Activated CD4-positive, alpha-beta T cell treated with anti-CD3 and anti-CD28 coated beads for 24 hours (primary cell): ENCODE data around the gene B3GNT7.
"Not testable (repeated sequence)": the region's sequence is repeated elsewhere in the genome, so short reads cannot be mapped to it uniquely, and the experiment has no call there.

Source experiments
- DNase-seq, 2 donors: peaks; one replicate each; pipeline ENCODE4 v3.0.0-alpha.2; 2020; ENCODE audit warnings: low read depth in 2 of 2

Gene B3GNT7

GRCh38 chr2:231367178-231367577 is 28.3 kb upstream of the B3GNT7 start:
- DNase-seq, result no peak

DNA sequence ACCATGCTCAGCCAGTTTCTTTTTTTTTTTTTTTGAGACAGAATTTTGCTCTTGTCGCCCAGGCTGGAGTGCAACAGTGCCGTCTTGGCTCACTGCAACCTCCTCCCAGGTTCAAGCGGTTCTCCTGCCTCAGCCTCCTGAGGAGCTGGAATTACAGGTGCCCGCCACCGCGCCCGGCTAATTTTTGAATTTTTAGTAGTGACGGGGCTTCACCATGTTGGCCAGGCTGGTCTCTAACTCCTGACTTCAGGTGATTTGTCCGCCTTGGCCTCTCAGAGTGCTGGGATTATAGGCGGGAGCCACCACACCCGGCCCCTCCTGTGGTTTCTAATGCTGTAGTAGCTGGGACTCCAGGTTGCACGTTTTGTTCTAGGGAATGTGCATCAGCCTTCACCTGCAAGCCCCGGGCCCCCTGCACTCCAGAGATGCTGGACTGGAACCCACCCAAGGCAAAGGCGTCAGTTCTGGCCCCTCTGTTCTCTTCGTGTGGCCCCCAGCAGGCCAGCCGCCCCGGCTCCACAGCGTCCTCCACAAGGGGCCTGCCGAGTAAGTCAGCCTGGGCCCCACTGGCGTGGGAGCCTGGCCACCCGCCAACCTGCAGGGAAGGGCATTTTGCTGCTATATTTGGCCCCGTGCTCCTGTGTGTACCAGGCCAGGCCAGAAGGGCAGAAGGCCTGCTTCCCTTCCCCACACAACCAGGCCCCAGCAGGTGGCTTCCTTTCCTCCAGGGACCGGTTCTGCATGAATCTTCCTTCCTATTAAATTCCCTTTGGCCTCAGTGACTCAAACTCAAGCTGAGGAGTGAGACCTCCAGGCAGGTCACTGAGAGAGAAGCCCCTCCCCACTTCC is 25.7 kb upstream of the B3GNT7 start:
- DNase-seq, result no peak

GRCh38 chr2:231370429-231370748 is 25.1 kb upstream of the B3GNT7 start:
- DNase-seq, result no peak

- DNase-seq, result no peak
Observed at GRCh38 chr2:231370749-231371429, 24.6 kb upstream of the B3GNT7 start.

DNA sequence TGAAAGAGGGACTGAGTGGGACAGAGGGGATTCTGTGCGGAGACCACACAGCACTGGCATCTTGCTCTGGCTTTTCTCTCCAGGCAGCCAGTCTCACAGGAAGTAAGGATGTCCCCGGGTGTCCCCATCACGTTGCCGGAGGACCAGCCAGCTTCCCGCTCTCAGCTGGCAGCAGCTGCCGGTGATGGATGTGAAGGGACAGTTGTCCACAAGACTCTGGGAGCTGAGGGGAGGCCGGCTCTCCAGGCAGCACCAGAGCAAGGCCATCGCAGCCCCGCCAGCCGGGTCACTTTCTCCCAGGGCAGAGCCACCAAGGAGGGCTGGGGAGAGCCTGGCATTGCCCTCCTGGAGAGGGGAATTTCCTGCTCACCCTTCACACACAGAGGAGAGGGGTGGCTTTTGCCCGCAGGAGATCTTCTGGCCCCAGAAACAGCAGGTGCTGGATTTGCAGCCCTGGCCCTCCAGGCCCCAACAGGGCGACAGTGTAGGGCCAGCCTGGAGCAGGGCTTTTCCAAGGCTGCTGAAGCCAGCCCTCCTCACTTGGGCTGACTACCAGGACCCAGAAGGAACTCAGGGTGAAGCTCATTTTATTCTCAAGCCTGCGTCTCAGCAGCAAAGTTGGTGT is 24.0 kb upstream of the B3GNT7 start:
- no peak for DNase-seq

DNA sequence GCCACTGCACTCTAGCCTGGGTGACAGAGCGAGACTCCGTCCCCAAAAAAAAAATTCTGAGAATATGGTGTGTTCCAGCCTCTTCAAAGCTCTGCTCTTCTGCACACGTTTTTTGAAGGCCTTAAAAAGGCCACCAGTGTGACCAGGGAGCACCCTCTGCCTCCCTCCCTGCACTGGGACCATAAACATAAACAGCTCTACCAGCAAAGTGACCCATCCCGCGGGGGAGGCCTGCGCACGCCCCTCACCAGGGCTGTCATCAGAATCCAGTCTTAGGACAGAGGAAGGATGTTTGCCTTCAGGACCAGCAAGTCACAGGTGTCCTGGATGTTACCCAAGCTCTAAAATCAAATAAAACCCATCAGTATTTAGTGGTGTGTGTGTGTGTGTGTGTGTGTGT is 23.2 kb upstream of the B3GNT7 start:
- no peak for DNase-seq

- DNase-seq, result no peak
Observed at GRCh38 chr2:231373184-231373583, 22.3 kb upstream of the B3GNT7 start.

- DNase-seq, result no peak
Observed at GRCh38 chr2:231373786-231374349, 21.6 kb upstream of the B3GNT7 start.

GRCh38 chr2:231374771-231375170 is 20.7 kb upstream of the B3GNT7 start:
- no peak for DNase-seq

GRCh38 chr2:231375994-231376615 is 19.4 kb upstream of the B3GNT7 start:
- DNase-seq, result not testable (repeated sequence)

DNA sequence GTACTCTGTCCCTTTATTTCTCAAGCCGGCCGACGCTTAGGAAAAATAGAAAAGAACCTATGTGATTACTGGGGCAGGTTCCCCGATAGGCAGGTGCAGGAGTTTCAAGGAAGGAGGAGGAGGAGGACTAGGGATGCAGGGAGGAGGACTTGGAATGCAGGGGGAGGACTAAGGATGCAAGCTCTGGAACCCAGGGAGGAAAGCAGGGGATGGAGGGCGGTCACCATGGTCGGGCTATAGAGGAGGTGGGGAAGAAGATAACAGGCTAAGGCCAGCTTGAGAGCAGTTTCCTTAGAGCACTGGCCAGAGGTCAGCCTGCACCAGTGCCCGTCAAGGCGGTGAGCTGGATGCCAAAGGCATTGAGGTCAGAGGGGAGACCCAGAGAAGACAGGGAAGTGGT is 18.7 kb upstream of the B3GNT7 start:
- DNase-seq, result no peak

GRCh38 chr2:231378026-231378722 is 17.3 kb upstream of the B3GNT7 start:
- DNase-seq, result no peak

DNA sequence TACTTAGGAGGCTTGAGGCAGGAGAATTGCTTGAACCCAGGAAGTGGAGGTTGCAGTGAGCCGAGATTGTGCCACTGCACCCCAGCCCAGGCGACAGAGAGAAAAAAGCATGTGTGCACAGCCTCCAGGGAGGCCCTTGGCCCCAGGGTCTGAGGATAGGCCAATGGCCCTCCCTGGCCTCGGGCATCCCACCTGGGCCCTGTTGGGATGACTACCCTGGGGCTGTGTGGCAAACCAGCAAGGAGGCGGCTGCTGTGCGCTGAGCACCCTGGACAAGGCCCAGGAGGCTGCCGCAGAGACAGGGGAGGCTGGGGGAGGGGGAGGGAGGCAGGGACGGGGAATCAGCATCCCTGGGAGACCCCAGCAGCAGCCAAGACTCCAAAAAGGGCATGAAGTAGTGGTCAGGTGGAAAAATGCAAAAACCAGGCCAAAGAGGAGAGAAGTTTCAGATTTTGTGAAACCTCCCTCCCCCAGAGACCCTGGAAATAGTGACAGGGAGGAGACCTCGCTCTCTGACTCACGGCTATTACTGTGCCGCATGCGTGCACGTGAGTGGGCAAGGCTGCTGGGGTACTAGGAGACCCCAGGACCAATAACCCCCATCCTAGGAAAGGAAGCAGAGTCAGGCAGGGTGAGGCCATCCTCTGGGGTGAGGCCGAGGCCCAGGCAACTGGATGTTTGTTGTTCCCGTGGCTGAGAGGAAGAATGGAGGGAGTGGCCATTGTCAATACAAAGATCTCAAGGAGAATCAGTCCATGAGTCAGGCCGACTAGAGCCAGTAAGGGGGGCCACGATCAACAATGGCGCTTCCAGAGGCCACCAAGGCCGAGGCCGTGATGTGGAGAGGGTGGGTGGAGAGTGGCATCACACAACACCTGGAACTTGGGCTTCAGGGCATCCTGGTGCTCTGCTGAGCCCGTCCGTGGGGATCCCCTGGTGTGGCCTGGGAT is 16.0 kb upstream of the B3GNT7 start:
- DNase-seq, result no peak

DNA sequence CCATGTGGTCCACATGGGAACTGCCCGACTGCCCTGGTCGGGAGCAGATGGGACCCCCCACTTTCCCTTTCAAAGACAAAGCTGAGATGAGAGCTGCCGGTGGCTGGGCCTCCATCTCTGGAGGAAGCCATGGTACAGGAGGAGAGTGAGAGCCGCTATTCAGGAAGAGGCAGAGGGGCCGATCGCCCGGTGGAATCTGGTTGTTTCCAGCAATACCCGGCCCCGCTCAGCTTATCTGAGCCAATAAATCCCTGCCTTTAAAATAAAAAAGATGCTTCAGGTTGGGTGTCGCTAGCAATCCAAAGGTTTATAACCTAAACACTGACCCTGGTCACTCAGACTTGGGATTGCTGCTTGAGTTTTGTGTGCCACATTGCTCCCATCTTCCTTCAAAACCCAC is 15.2 kb upstream of the B3GNT7 start:
- no peak for DNase-seq

DNA sequence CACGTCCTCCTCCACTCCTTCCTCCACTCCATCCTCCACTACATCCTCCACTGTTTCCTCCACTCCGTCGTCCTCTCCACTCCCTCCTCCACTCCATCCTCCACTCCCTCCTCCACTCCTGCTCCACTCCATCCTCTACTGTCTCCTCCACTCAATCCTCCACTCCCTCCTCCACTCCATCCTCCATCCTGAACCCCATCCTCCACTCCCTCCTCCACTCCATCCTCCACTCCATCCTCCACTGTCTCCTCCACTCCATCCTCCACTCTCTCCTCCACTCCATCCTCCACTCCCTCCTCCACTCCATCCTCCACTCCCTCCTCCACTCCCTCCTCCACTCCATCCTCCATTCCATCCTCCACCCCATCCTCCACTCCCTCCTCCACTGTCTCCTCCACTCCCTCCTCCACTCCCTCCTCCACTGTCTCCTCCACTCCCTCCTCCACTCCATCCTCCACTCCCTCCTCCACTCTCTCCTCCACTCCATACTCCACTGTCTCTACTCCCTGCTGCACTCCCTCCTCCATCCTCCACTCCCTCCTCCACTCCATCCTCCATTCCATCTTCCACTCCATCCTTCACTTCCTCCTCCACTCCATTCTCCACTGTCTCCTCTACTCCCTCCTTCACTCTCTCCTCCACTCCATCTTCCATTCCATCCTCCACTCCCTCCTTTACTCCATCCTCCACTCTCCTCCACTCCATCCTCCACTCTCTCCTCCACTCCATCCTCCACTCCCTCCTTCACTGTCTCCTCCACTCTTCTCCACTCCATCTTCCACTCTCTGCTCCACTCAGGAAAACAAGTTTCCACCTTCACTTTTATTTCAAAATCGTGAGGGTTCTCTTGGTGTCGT is 14.3 kb upstream of the B3GNT7 start:
- DNase-seq, result no peak

- no peak for DNase-seq
Observed at GRCh38 chr2:231382116-231382515, 13.4 kb upstream of the B3GNT7 start.

DNA sequence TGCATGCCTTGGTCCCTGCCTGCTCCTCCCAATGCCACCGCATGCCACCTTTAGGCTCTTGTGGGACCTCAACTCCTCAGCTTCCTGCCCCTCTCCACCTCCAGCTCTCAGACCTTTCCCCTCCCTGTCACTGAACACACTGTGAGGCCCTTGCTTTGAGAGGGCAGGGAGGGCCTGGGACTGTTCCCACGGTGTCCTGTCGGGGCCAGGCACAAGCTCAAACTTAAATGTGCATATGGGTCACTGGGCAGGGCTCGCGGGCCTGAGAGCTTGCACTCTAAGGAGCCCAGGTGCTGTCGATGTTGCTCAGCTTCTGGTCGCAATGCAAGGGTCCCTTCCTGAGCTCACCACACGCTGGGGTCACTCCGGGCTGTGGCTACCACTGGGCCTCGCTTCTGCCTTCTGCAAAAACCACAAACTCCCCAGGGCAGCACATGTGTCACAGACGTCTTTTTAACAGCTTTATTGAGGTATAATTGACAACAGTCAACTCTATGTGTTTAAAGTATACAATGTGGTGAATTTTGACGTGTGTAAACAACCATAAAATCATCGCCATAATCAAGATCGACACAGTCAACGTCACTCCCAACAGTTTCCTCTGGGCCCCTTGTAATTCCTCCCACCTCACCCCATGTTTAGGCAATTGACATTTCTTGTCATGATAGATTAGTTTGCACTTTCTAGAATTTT is 11.9 kb upstream of the B3GNT7 start:
- no peak for DNase-seq

GRCh38 chr2:231384109-231384435 is 11.4 kb upstream of the B3GNT7 start:
- no peak for DNase-seq

- DNase-seq, result no peak
Observed at GRCh38 chr2:231384970-231385369, 10.5 kb upstream of the B3GNT7 start.
